ENCODE measurements around the gene PDIA5.

- TF ChIP-seq, protein P1, sequence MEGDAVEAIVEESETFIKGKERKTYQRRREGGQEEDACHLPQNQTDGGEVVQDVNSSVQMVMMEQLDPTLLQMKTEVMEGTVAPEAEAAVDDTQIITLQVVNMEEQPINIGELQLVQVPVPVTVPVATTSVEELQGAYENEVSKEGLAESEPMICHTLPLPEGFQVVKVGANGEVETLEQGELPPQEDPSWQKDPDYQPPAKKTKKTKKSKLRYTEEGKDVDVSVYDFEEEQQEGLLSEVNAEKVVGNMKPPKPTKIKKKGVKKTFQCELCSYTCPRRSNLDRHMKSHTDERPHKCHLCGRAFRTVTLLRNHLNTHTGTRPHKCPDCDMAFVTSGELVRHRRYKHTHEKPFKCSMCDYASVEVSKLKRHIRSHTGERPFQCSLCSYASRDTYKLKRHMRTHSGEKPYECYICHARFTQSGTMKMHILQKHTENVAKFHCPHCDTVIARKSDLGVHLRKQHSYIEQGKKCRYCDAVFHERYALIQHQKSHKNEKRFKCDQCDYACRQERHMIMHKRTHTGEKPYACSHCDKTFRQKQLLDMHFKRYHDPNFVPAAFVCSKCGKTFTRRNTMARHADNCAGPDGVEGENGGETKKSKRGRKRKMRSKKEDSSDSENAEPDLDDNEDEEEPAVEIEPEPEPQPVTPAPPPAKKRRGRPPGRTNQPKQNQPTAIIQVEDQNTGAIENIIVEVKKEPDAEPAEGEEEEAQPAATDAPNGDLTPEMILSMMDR (IDR thresholded peaks at IDR 0.05), result no peak
- no peak for TF ChIP-seq POLR2A (IDR thresholded peaks at IDR 0.05)
Observed at GRCh38 chr3:123072564-123072963, 5.7 kb downstream of the PDIA5 start.

Data from testis (tissue), 2 donors.